ENCODE results near the gene RTN1.

The RTN1 gene, protein sequence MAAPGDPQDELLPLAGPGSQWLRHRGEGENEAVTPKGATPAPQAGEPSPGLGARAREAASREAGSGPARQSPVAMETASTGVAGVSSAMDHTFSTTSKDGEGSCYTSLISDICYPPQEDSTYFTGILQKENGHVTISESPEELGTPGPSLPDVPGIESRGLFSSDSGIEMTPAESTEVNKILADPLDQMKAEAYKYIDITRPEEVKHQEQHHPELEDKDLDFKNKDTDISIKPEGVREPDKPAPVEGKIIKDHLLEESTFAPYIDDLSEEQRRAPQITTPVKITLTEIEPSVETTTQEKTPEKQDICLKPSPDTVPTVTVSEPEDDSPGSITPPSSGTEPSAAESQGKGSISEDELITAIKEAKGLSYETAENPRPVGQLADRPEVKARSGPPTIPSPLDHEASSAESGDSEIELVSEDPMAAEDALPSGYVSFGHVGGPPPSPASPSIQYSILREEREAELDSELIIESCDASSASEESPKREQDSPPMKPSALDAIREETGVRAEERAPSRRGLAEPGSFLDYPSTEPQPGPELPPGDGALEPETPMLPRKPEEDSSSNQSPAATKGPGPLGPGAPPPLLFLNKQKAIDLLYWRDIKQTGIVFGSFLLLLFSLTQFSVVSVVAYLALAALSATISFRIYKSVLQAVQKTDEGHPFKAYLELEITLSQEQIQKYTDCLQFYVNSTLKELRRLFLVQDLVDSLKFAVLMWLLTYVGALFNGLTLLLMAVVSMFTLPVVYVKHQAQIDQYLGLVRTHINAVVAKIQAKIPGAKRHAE

DNA sequence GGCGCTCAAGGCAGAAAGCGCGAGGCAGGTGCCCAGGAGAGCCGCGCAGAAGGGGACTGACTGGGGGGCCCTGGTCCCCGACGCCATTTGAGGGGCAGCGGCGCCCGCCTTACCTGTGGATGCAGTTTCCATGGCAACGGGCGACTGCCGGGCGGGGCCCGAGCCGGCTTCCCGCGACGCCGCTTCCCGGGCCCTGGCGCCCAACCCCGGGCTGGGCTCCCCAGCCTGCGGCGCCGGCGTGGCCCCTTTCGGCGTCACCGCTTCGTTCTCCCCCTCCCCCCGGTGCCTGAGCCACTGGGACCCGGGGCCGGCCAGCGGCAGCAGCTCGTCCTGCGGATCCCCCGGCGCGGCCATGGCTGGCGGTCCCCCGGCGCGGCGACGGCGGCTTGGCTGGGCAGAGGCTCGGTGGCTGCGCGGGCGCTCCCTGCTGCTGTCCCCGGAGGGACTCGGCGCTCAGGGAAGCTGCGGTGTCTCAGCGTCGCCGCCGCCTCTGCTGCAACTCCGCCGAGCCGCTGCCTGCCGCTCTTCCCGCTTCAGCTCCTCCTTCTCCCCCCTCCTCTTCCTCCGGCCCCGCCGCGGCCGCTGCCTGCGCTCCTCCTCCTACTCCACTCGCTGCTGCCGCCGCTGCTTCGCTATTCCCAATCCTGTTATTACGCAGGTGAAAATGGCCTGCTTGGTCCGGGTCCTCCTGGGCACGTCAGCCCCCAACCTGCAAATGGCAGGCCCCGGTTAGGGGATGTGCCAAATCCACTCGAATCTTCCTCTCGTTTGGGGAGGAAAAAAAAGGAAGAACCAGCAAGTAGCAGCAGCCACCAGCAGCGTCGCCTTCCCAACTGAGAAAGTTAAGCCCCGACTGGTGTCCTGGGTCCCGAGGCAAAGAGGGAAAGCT lies at the start of gene RTN1:
RTN1 (minus strand) TSS at position 500 of the 889 bp plus-strand sequence; CDS start at position 354, 146 bp downstream.
- H2AFZ ChIP-seq: peak within 1 kb of the TSS; percentile 96
- TF ChIP-seq, protein P1, sequence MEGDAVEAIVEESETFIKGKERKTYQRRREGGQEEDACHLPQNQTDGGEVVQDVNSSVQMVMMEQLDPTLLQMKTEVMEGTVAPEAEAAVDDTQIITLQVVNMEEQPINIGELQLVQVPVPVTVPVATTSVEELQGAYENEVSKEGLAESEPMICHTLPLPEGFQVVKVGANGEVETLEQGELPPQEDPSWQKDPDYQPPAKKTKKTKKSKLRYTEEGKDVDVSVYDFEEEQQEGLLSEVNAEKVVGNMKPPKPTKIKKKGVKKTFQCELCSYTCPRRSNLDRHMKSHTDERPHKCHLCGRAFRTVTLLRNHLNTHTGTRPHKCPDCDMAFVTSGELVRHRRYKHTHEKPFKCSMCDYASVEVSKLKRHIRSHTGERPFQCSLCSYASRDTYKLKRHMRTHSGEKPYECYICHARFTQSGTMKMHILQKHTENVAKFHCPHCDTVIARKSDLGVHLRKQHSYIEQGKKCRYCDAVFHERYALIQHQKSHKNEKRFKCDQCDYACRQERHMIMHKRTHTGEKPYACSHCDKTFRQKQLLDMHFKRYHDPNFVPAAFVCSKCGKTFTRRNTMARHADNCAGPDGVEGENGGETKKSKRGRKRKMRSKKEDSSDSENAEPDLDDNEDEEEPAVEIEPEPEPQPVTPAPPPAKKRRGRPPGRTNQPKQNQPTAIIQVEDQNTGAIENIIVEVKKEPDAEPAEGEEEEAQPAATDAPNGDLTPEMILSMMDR (IDR thresholded peaks at IDR 0.05): no peak
- H3K36me3 ChIP-seq (ENCODE audit: control insufficient read depth, insufficient read depth, low read length): no peaks in the 10 kb centered on the region
- peak within 1 kb of the TSS; percentile 86 for H3K27ac ChIP-seq
- H3K27me3 ChIP-seq (ENCODE audit: control insufficient read depth, insufficient read depth, low read length): no peaks in the 10 kb centered on the region
- peak within 1 kb of the TSS; percentile 93 for H3K4me2 ChIP-seq (ENCODE audit: low read length)
- H3K4me1 ChIP-seq: no peaks in the 10 kb centered on the region
- peak within 1 kb of the TSS; percentile 22 for H3K9ac ChIP-seq
- H3K79me2 ChIP-seq: no peaks in the 10 kb centered on the region
- H3K4me3 ChIP-seq (ENCODE audit: low read depth, low read length): peak within 1 kb of the TSS; percentile 73
- H3K9me3 ChIP-seq (ENCODE audit: control insufficient read depth, low read length): no peaks in the 10 kb centered on the region

DNA sequence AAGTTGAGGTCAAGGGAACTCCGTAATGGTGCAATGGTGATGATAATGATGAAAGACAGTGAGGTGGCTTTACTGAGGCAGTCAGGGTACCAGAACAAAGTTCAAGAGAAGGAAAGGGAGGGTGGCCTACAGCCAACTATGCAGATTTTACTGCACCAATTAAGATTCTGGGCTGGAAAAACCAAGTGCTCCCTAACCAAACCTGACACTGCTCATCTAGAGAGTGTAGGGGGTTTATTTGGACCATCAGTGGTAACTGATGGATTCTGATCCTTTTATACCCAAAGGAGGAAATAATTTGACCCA lies 49.8 kb upstream of the RTN1 start:
- H2AFZ ChIP-seq: peak overlapping the region; percentile 84
- no peaks in the 10 kb centered on the region for H3K4me1 ChIP-seq
- H3K9ac ChIP-seq: no peak overlapping the region
- no peaks in the 10 kb centered on the region for H3K27me3 ChIP-seq (ENCODE audit: control insufficient read depth, insufficient read depth, low read length)
- H3K9me3 ChIP-seq (ENCODE audit: control insufficient read depth, low read length): no peaks in the 10 kb centered on the region
- H3K27ac ChIP-seq: peak overlapping the region; percentile 13
- H3K4me3 ChIP-seq (ENCODE audit: low read depth, low read length): no peak overlapping the region
- no peaks in the 10 kb centered on the region for H3K36me3 ChIP-seq (ENCODE audit: control insufficient read depth, insufficient read depth, low read length)
- no peaks in the 10 kb centered on the region for H3K79me2 ChIP-seq
- no peak overlapping the region for H3K4me2 ChIP-seq (ENCODE audit: low read length)
- TF ChIP-seq, protein P1 (IDR thresholded peaks at IDR 0.05): no peak

DNA sequence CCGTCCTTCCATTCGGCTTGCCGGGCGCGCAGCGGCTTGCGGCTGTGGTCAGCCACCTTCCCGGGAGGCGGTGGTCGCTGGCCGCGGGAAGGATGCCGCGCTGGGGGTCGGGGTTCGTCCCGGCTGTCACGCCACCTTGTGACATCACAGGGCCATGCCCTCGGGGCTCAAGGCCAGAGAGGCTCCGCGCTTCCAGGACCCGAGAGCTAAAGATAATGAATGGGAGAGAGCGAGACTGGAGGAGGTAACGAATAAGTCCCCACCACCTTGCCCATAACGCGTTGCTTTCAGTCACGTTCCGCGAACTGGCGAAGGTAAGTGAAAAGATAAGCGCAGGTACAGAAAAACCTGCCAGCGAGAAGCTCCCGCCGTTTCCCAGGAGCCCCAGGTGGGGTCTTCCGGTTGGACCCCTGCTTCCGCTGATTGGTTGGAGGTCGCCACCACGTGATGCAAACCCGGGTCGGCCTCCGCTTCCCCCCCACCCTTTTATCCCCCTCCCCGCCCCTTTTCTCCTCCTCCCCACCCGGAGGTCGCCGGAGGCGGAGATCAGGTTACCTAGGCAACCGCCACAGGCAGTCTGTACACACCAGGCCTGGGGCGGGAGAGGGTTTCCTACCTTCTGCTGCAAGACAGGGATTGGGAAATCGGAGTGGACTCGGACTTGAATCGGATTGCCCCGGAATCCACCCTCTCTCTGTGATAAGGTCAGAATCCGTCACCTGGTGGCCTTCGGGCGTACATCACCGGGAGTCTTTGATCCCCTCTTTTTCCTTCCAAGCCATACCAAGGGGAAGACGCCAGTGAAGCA lies 49.2 kb upstream of the RTN1 start, which contains the start of gene LRRC9:
LRRC9 (plus strand) TSS at position 575 of the 808 bp plus-strand sequence.
- Histone ChIP-seq H3K9me3 (ENCODE audit: control insufficient read depth, low read length) (no peaks in the 10 kb centered on the region), H3K4me1 (no peaks in the 10 kb centered on the region), H3K27ac (peak within 1 kb of the TSS; percentile 50), H3K36me3 (ENCODE audit: control insufficient read depth, insufficient read depth, low read length) (no peaks in the 10 kb centered on the region), H3K79me2 (no peaks in the 10 kb centered on the region), H3K27me3 (ENCODE audit: control insufficient read depth, insufficient read depth, low read length) (no peaks in the 10 kb centered on the region), H2AFZ (peak within 1 kb of the TSS; percentile 84), H3K9ac (no peak within 1 kb of the TSS), H3K4me2 (ENCODE audit: low read length) (peak within 1 kb of the TSS; percentile 92), H3K4me3 (ENCODE audit: low read depth, low read length) (peak within 1 kb of the TSS; percentile 53)
- TF ChIP-seq, protein P1 (IDR thresholded peaks at IDR 0.05): no peak

DNA sequence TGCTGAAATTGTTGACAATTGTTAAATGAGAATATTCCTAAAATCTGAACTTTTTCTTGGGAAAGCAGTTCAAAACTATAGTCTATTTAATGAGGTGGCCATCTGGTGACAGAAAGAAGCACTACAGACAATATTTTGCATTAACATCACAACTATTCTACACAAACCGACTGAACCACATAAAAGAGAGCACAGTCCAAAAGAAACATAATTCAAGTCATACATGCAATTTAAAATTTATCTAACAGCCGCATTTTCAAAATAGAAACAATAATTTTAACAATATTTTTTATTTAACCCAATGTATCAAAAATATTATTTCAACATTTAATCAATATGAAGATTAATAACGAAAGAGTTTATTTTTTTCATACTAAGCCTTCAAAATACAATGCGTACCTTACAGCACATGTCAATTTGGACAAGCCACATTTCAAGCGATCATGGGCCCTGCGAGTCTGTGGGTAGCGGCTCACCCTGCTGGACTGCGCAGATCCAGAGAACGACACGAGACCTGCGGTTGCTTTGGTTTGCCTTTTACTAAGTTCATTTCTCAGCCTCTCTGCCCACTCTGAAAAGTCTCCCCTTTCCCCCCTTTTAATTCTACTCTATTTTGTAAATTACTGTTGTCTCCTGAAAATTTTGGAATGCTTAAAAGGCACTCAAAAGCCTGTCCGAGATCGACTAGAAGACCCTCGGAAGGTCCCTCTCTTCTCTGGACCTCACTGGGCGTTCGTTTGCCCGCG lies 48.4 kb upstream of the RTN1 start:
- Histone ChIP-seq H3K27ac (peak overlapping the region; percentile 50), H3K4me2 (ENCODE audit: low read length) (peak overlapping the region; percentile 92), H3K79me2 (no peaks in the 10 kb centered on the region), H3K9ac (no peak overlapping the region), H3K27me3 (ENCODE audit: control insufficient read depth, insufficient read depth, low read length) (no peaks in the 10 kb centered on the region), H3K4me1 (no peaks in the 10 kb centered on the region), H3K36me3 (ENCODE audit: control insufficient read depth, insufficient read depth, low read length) (no peaks in the 10 kb centered on the region), H3K9me3 (ENCODE audit: control insufficient read depth, low read length) (no peaks in the 10 kb centered on the region), H2AFZ (peak overlapping the region; percentile 84), H3K4me3 (ENCODE audit: low read depth, low read length) (peak overlapping the region; percentile 53)
- TF ChIP-seq, protein P1 (IDR thresholded peaks at IDR 0.05): peak; percentile 37
